ENCODE results near the gene TIMM13.

- no peak for TF ChIP-seq CTCF (IDR thresholded peaks at IDR 0.05 in 8 of 11, conservative IDR thresholded peaks at IDR 0.05 in 3 of 11)
- TF ChIP-seq POLR2A (IDR thresholded peaks at IDR 0.05), result no peak
Measured at GRCh38 chr19:2457394-2458037, 30.1 kb upstream of the TIMM13 start.

Data from spleen (tissue), 7 donors.